ENCODE measurements around the gene PLA2G1B. TPM values are rescaled to one million over a fixed set of nuclear protein-coding genes. Genes with fewer than 3 reads are reported as not detected.

Gene PLA2G1B
- total RNA-seq, 1 donor from 2014 or later: not detected

DNA sequence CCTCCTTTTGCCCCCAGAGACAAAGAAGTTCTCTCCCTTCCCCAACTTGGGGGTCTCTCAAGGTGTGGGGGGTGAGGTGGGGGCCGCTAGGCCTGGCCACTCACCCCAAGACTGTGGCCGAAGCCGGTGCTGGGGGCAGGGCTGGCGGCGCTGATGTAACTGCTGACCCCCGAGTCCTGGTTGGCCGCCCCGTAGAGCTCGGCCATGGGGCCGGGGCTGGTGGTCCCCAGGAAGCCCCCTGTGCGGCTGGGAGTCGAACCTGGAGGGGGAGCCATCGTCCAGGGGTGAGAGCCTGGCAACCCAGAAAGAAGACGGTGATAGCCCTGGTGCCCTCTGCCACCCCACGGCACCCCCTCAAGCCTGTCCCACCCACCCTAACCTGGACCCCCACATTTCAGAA lies 18.5 kb upstream of the PLA2G1B start:
- ChIA-PET CTCF (interaction anchor here (0.5 kb wide), 1 partner anchor 598 kb away, joined by 3 read pairs; no protein-coding TSS in a partner anchor), POLR2A (no interaction called here)
- TF ChIP-seq, protein P1, sequence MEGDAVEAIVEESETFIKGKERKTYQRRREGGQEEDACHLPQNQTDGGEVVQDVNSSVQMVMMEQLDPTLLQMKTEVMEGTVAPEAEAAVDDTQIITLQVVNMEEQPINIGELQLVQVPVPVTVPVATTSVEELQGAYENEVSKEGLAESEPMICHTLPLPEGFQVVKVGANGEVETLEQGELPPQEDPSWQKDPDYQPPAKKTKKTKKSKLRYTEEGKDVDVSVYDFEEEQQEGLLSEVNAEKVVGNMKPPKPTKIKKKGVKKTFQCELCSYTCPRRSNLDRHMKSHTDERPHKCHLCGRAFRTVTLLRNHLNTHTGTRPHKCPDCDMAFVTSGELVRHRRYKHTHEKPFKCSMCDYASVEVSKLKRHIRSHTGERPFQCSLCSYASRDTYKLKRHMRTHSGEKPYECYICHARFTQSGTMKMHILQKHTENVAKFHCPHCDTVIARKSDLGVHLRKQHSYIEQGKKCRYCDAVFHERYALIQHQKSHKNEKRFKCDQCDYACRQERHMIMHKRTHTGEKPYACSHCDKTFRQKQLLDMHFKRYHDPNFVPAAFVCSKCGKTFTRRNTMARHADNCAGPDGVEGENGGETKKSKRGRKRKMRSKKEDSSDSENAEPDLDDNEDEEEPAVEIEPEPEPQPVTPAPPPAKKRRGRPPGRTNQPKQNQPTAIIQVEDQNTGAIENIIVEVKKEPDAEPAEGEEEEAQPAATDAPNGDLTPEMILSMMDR (IDR thresholded peaks at IDR 0.05): no peak
- Mint-ChIP-seq H3K4me3 (no peak overlapping the region), H3K27ac (no peak overlapping the region), H3K9me3 (no peaks in the 10 kb centered on the region), H3K4me1 (no peaks in the 10 kb centered on the region), H3K36me3 (ENCODE audit: low read depth) (no peaks in the 10 kb centered on the region), H3K27me3 (peaks cover 11% of the 10 kb centered on the region)
- ATAC-seq (ENCODE audit: low read depth) (no peak), DNase-seq (no peak)
- intact Hi-C loops (cut with micrococcal nuclease): no loop called here

DNA sequence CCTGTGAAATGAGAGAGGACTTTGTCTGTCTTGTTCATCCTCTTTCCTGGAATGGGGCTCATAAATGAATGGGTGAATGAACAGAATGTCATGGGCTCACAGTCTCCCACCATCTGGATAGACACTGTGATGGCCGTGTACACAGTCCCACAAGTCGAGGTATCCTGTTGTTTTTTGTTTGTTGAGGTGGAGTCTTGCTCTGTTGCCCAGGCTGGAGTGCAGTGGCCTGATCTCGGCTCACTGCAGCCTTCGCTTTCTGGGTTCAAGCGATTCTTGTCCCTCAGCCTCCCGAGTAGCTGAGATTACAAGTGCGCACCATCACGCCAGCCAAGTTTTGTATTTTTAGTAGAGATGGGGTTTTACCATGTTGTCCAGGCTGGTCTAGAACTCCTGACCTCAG lies 16.1 kb upstream of the PLA2G1B start:
- peaks cover 9% of the 10 kb centered on the region for H3K27me3 Mint-ChIP-seq
- H3K9me3 Mint-ChIP-seq: no peaks in the 10 kb centered on the region
- ChIA-PET POLR2A (interaction anchor here (0.6 kb wide), 1 partner anchor 113 kb away, joined by 3 read pairs; no protein-coding TSS in a partner anchor), CTCF (no interaction called here)
- no peaks in the 10 kb centered on the region for H3K36me3 Mint-ChIP-seq (ENCODE audit: low read depth)
- DNase-seq: no peak
- ATAC-seq (ENCODE audit: low read depth): no peak
- no peak overlapping the region for H3K27ac Mint-ChIP-seq
- no peak overlapping the region for H3K4me3 Mint-ChIP-seq
- TF ChIP-seq, protein P1 (IDR thresholded peaks at IDR 0.05): no peak
- intact Hi-C loops (cut with micrococcal nuclease): no loop called here
- H3K4me1 Mint-ChIP-seq: no peaks in the 10 kb centered on the region

DNA sequence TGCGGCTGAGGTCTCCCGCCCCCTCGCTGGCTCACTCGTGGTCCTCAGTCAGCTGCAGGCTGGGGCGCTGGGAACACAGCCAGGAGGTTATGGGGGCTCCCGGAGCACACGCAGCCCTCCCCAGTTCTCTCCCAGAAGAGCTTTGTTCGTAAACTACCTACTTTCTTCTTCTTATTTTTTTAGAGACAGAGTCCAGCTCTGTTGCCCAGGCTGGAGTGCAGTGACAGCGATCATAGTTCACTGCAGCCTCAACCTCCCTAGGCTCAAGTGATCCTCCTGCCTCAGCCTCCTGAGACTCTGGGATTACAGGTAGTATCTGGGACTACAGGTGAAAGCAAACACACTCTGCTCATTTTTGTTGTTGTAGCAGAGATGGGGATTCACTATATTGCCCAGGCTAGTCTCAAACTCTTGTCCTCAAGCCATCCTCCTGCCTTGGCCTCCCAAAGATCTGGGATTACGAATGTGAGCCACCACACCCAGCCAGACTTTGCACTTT lies 15.5 kb upstream of the PLA2G1B start:
- H3K36me3 Mint-ChIP-seq (ENCODE audit: low read depth): no peaks in the 10 kb centered on the region
- H3K27ac Mint-ChIP-seq: no peak overlapping the region
- no peaks in the 10 kb centered on the region for H3K4me1 Mint-ChIP-seq
- peaks cover 9% of the 10 kb centered on the region for H3K27me3 Mint-ChIP-seq
- CTCF ChIA-PET: no interaction called here
- no peak for DNase-seq
- intact Hi-C loops (cut with micrococcal nuclease): no loop called here
- POLR2A ChIA-PET: no interaction called here
- H3K4me3 Mint-ChIP-seq: no peak overlapping the region
- ATAC-seq (ENCODE audit: low read depth): no peak
- TF ChIP-seq, protein P1 (IDR thresholded peaks at IDR 0.05): no peak
- peaks cover under 1% of the 10 kb centered on the region for H3K9me3 Mint-ChIP-seq

DNA sequence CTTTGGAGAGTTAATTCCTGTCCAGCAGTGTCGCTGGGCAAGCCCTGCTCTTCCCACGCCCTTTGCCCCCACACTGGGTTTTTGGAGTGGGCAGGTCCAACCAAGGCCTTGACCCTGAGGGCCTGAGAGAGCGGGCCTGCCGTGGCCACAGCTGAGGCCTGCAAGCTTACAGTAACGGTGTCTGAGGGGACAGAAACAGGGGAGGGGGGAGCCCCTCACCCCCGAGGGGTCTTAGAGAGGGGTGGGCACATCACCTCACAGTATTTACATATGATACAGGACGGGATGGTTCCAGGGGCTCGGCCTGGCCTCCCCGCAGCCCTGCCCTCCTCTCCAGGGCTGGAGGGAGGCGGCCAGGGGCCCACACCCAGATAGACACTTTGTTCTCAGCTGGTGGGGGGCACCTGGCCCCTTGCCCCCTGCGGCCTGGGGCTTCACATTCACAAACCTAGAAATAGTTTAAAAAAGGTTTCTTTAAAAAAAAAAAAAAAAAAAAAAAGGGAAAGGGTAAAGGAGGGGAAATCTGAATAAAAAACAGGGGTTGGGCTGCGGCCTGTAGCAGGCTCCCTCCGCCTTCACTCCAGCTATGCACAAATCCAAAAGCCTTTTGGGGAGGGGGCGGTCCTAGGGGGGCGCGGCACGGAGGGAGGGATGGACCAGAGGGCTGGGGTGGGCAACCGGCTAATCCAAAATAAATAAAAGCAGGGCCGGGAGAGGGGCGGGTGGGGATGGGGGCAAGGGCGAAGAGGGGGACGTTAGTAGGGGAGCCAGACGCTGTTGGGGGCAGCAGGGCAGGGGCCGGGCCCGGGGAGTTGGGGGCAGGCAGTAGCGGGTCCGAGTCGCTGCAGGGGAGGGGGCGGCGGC lies 14.8 kb upstream of the PLA2G1B start:
- TF ChIP-seq, protein P1 (IDR thresholded peaks at IDR 0.05): no peak
- Mint-ChIP-seq H3K4me1 (no peaks in the 10 kb centered on the region), H3K9me3 (peaks cover 8% of the 10 kb centered on the region), H3K27ac (no peak overlapping the region), H3K27me3 (peaks cover 9% of the 10 kb centered on the region), H3K4me3 (no peak overlapping the region), H3K36me3 (ENCODE audit: low read depth) (no peaks in the 10 kb centered on the region)
- ATAC-seq (ENCODE audit: low read depth): no peak
- CTCF ChIA-PET: no interaction called here
- DNase-seq: no peak
- POLR2A ChIA-PET: no interaction called here
- intact Hi-C loops (cut with micrococcal nuclease): no loop called here

DNA sequence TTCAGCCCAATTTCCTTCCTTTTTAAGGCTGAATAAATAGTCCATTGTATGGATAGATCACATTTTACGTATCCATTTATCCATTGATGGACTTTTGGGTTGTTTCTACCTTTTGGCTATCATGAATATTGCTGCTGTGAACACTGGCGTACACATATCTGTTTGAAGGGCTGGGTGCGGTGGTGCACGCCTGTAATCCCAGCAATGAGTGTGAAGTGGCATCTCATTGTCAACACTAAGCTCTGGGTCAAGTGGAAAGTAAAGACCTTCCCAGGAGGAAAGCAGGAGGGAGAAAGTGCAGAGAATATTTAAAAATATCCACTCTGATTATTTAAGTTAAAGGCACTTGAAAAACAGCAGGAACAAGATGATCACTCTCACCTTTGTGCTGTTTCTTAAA lies 11.7 kb upstream of the PLA2G1B start:
- POLR2A ChIA-PET: no interaction called here
- TF ChIP-seq, protein P1 (IDR thresholded peaks at IDR 0.05): no peak
- peaks cover 5% of the 10 kb centered on the region for H3K27me3 Mint-ChIP-seq
- intact Hi-C loops (cut with micrococcal nuclease): no loop called here
- CTCF ChIA-PET: no interaction called here
- H3K4me3 Mint-ChIP-seq: no peak overlapping the region
- no peak overlapping the region for H3K27ac Mint-ChIP-seq
- DNase-seq (no peak), ATAC-seq (ENCODE audit: low read depth) (no peak)
- H3K9me3 Mint-ChIP-seq: peaks cover 15% of the 10 kb centered on the region
- peaks cover 3% of the 10 kb centered on the region for H3K4me1 Mint-ChIP-seq
- no peaks in the 10 kb centered on the region for H3K36me3 Mint-ChIP-seq (ENCODE audit: low read depth)
